Hematopoietic multipotent progenitor cell treated with erythropoietin and hydrocortisone succinate and interleukin-3 and kit ligand, for 4 days (in vitro differentiated cells): ENCODE results near the gene TMEM229B.

Experiments
- DNase-seq: peaks from one replicate; pipeline ENCODE4 v3.0.0-alpha.2; 2015

Gene TMEM229B

DNA sequence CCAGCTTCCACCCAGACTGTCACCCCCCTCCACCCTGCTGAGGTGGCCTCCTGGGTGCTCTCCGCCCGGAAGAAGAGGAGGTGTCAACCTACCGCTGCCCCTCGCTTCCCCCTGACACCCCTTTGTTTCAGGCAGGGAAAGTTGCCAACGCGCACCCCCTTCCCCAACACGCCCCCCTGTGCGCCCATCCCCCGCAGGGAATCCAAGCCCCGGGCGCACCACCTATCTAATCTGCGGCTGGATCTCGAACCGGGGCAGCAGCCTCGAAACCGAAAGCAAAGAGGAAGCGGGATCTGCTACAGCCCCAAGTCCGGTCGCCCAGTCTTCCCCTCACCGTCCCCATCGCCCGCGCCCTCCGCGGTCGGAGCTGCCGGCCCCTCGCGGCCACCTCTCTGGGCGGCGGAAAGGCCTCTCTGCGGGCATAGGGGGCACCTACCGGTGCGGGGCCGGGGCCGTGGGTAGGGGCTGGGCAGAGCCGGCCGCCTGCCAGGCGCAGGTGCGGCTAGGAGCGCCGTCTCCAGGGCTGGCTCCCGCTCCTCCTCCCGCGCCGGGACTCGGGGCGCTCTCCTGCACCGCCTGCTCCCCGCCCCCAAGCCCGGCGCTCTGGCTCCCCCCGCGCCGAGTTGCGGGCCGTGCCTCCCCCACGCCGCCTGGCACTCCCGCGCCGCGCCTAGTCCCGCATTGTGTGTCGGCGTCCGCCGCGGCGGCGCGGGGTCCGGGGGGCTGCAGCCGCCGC, 26.3 kb upstream of the TMEM229B start:
- peak; percentile 57 for DNase-seq

GRCh38 chr14:67514203-67514607, 25.7 kb upstream of the TMEM229B start:
- DNase-seq: no peak

GRCh38 chr14:67513631-67514108, 25.1 kb upstream of the TMEM229B start:
- no peak for DNase-seq

DNA sequence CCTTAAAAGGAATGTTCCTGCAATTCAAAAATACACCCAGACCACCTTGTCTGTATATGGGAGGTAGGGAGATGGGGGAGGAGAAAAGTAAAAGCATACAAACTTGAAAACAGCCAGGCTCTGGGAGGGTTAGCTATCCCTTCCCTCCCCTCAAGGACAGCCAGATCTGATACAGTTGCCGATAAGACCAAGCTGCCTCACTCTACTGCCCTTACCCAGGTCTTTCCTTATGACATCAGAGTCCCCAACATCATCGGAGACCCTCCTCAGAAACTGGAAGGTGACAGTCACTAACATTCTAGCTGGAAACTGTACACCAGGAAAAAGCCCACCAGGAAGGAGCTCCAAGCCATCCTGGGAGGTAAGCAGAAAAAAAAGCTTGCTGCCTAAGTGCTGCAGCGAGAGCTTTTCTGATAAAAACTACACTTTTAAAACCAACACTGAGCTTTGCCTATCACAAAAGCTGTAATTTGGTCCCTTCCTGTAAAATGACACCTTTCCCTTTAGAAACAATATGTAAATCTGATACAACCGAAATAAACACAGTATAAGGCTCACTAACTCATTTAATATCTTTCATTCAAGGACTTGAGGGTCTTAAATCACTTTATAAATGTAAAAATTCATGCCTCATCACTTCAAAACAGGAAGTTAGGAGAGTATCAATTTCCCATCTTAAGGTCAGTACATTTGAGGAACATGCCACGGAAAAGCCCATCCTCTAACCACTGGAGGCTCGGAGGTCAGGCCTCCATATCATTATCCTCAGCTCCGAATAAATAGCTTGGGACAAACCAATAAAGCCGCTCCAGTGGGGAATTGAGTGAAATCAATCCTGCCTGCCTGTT, 24.2 kb upstream of the TMEM229B start:
- no peak for DNase-seq

DNA sequence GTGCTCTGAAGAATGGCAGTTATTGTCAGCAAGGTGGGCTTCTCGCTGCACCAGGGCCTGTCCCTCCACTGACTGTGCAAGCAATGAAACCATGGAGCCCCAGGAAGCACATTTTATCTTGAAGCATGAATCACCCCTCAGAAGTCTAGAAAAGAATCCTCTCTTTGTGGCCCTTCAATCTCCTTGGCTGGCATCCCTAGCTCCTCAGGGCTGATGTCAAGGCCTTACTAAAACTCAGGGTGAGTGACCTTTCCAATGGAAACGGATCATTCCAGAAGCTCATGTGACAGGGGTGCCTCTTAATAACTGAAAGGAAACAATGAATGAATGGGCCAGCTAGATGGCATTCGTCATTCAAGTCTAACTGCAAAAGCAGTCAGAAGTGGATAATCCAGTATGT, 22.3 kb upstream of the TMEM229B start:
- DNase-seq: no peak

- no peak for DNase-seq
These were observed 21.6 kb upstream of the TMEM229B start for GRCh38 chr14:67510121-67510520.

DNA sequence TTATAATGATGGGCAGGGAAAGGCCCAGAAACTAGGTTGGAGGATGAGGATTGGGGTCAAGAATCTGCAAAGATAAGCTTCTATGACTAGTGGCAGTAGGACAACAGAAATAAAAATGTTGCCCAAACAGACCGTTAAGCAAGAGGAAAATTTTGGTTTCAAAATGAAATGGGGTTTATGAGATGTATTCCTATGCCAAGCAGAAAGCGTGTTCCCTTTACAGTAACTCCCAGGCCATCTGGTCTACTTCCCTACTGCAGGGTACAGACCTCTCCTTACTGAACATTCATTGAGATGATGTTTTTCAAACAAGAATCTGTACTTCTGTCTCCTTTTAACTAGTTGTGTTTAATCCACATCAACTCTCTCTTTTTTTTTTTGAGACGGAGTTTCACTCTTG, 20.4 kb upstream of the TMEM229B start:
- peak; percentile 29 for DNase-seq

DNA sequence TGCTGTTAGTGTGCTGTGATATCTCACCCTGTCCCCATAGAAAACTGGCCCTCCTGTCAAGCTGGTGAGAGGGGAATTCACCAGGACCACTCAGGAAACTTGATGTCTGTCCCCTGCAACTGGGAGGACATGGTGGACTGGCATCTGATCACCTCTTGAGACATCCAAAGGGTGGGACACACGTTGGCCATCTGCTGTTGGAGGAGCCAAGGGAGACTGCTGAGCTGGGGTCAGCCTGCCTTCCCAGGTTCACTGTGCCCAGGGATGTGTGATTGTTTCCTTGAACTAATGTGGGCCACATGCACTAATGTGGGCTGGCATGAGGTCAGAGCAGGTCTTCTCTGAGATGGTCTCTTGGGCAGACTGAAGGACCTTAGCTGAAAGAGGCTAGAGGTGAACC, 16.7 kb upstream of the TMEM229B start:
- no peak for DNase-seq

DNA sequence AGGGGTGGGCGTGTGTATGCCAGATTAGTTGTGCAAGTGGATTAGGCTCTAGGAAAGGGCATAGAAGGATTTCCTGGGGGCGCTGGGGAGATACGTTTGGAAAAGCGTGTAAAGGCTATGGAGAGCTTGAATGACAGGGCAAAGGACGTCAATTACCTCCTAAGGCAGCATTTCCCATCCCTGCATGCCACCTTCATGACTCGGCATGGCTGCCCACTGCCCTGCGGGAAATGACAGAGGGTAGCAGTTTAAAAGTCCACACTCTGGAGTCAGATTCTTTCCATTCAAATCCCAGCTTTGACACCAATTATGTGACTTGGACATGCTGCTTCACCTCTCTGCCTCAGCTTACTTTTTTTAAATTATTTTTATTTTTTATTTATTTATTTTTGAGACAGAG, 14.8 kb upstream of the TMEM229B start:
- no peak for DNase-seq

DNA sequence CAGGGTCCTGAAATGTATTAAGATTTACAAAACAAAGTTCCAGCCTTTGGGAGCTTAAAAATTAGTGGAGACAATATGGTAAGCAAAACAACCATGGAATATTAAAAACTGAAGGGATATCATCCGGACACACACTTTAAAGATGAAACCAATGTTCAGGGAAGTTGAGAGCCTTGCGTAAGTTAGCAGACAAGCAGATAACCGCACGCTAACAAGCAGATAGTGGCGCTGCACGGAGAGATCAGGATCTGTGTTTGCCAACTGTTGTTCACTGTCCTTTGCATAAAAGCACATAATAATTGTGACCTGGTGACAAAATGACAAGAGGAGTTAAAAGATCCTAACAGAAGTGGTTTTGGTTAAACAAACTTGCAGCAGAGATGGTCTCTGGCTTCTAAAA, 14.3 kb upstream of the TMEM229B start:
- DNase-seq: peak; percentile 29

DNA sequence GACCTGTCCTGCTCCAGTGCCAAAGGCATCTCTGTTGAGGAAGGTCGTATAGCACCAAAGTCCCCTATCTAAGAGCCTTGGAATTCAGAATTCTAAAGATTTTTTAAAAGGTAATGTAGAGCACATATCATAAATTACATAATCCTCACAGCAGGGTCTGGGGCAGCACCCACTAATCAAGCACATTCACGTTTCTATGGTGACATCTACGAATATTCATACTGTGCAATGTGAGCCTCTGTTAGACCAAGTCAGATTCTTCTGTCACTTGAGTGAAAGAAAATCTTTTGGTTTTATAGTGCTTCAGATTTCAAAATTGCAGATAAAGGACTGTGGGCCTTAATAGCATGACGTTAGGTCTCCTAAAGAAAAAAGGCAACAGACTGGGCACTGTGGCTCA, 13.1 kb upstream of the TMEM229B start:
- no peak for DNase-seq

- DNase-seq: no peak
These were observed 12.5 kb upstream of the TMEM229B start for GRCh38 chr14:67500981-67501380.

DNA sequence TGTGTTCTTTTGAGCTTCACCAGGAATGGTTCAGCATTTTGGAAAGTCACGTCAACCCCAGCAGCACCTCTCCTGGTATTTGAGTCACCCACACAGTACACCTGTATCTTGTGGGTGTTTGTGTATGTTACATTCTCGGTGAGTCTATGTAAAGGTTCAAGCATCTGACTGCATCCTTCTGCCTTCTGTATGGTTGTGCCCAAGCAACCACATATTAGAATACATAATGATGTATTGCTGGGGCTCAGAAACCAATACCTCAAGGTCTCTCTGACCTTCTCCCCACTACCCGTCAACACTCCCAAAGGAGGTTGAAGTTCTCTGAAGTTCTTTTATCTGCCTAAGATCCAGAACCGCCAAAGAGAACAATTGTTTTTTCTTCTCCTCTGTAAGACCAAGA, 9.2 kb upstream of the TMEM229B start:
- DNase-seq: no peak

DNA sequence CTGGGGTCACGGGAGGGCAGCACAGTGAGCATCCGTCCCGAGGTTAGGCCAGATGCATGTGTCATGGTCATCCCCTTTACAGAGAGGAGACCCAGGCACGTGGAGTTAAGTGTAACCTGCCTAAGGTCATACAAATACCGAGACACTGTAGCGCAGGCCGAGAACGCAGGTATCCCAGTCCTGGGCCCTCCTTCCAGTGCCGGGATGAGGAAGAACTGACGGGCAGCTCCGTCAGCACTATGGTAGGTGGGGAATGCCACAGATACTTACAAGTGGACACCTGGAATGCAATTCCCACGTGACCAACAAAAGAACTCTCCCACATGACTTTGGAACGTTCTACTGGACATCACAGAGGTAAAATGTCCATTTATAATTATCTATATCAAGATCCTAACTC, 8.7 kb upstream of the TMEM229B start:
- no peak for DNase-seq

DNA sequence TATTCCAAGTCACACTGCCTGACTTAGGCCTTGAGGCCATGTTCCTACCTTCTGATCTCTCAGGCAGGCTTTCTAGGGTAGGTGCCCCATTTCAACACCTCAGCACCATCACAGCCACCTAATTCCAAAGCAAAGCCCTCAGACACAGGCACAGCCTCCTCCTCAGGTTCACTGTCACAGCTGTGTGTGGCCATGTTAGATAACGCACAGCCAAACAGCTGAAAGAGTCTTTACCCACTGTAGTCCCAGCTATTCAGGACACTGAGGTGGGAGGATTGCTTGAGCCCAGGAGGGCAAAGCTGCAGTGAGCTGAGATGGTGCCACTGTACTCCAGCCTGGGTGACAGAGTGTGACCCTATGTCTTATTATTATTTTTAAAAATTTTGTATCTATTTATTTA, 7.3 kb upstream of the TMEM229B start:
- peak; percentile 44 for DNase-seq

GRCh38 chr14:67493092-67493717, 4.7 kb upstream of the TMEM229B start:
- peak; percentile 23 for DNase-seq

DNA sequence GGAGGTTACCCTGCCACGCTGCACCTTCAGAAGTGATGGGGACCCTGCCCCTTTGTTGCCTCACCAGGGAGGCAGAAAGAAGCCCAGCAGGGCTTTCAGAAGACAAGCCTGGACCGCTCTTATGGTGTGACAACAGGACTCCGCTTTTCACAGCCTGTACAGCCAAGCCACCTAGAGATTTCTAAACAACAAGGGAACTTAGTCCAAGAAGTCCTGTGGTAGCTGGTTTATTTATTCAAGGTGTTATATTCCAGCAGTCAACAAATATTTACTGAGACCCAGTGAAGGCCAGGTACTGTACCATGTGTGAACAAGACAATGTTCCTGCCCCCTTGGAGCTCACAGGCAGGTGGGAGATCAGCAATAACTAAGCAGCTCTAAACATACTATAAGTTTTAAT, 4.0 kb upstream of the TMEM229B start:
- DNase-seq: no peak

DNA sequence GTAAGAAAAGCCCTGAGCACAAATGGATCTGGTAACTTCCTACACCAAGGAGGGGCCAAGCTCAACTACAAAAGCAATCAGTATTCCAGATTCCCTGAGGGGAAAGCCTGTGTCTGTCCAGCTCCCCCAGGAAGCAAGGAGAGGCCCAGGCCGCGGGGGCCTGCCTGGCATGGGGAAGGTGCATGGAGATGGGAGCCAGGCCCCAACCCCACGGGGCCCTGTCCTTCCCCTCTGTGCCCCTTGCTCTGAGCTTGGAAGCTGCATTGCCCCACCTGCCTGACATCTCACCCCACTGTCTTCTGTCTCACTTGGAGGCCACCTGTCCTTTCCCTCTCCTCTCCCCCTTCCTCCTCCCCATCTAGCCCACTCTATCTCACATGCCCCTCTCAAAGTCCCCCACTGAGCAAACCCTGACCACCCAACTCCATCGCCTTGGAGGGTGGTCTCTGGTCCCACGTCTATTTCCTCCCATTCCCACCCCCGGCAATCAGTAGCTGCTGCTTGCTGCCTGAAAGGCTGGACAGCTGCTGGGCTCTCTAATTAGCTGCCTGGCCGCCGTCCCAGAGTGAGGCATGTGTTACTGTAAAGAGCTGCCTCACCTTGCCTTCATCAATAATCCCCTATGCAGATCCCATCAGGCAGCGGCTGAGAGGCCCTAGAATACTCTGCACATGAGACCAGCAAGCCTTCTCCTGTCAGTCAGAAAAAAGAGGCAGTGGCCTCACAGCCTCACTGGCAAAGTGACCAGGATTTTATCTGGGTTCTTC, 3.4 kb upstream of the TMEM229B start:
- DNase-seq: no peak

DNA sequence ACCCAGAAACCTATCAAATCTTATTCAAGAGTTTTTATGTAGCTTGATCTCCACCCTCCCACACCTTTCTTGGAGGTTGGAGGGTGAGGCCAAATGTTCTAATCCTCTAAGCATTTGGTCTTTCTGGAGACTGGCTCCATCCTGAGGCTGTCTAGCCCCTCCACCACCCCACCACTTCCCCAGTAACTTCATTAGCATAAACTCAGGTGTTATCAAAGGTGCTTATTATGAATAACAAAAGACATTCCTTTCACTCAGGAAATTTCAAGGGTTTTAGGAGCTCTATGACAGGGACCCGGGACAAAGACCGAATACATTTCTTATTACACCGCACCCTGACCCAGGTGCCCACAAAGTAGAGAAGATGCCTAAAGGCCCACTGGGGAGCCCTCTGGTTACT, 2.8 kb upstream of the TMEM229B start:
- DNase-seq: no peak

GRCh38 chr14:67490196-67490595, 1.7 kb upstream of the TMEM229B start:
- no peak for DNase-seq

- no peak for DNase-seq
These were observed 1.2 kb downstream of the TMEM229B start for GRCh38 chr14:67487332-67487731.

- DNase-seq: no peak
These were observed 1.6 kb downstream of the TMEM229B start for GRCh38 chr14:67486890-67487289.

- peak; percentile 34 for DNase-seq
These were observed 2.9 kb downstream of the TMEM229B start for GRCh38 chr14:67485501-67486095.
